Cardiac fibroblast (primary cell): ENCODE data around the gene LRP8.
"Not testable (repeated sequence)": the region's sequence is repeated elsewhere in the genome, so short reads cannot be mapped to it uniquely, and the experiment has no call there.

ENCODE experiments used
- DNase-seq, 2 donors: peaks; one replicate each; pipeline versions ENCODE4 v3.0.0 to v3.0.0-alpha.2; 2010; ENCODE audit warnings: low read depth in 2 of 2
- H3K4me3 ChIP-seq, 2 donors: replicated peaks in 1 of 2; 1 replicate in 1 of 2; 2 replicates in 1 of 2; pipeline ENCODE4 v1.5.1; 2011; ENCODE audit warnings: low read depth in 2 of 2, low read length in 2 of 2, mild to moderate bottlenecking in 2 of 2, moderate library complexity in 1 of 2
- TF ChIP-seq, protein P1 (sequence below): IDR thresholded peaks from one replicate; pipeline ENCODE4 v1.5.1; 2011; ENCODE audit warnings: low read depth, mild to moderate bottlenecking, low read length, inconsistent platforms

Gene LRP8

DNA sequence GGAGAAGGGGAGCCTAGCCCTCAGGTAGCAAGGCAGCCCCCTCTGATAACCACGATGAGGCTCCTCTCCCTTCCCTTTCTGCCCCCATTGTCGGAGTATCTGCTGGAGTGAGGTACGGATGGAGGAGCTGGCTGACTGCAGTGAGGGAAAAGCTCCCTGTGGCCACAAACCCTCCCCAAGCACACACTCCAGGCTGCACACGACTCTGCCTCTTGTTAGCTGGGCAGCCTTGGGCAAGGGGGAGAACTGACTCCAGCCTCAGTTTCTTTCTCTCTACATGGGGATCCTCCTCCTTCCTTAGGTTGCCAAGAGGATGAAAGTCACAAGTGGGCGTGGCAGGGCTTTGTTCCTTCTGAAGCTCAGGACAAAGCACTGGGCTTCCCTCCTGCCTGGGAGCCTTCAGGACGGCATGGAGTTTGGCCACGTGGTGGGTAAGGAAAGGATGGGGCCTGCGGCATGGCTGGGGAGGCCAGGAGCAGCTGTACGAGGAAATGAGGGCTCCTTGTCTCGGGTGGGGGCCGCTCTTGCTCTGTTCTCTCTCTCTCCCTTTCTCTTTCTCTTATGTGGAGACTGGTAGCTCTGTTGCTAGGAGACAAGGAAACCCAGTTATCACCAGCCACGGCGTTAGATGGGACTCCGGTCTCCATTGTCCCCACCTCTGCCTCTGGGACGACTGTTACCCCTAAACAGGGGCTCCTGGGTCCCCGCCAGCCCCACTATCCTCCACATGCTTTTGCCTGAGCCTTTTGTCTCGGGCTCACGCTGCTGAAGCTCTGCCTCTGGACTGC is 39.7 kb downstream of the LRP8 start:
- no peak for DNase-seq
- H3K4me3 ChIP-seq: no peak overlapping the region
- TF ChIP-seq, protein P1, sequence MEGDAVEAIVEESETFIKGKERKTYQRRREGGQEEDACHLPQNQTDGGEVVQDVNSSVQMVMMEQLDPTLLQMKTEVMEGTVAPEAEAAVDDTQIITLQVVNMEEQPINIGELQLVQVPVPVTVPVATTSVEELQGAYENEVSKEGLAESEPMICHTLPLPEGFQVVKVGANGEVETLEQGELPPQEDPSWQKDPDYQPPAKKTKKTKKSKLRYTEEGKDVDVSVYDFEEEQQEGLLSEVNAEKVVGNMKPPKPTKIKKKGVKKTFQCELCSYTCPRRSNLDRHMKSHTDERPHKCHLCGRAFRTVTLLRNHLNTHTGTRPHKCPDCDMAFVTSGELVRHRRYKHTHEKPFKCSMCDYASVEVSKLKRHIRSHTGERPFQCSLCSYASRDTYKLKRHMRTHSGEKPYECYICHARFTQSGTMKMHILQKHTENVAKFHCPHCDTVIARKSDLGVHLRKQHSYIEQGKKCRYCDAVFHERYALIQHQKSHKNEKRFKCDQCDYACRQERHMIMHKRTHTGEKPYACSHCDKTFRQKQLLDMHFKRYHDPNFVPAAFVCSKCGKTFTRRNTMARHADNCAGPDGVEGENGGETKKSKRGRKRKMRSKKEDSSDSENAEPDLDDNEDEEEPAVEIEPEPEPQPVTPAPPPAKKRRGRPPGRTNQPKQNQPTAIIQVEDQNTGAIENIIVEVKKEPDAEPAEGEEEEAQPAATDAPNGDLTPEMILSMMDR: no peak

DNA sequence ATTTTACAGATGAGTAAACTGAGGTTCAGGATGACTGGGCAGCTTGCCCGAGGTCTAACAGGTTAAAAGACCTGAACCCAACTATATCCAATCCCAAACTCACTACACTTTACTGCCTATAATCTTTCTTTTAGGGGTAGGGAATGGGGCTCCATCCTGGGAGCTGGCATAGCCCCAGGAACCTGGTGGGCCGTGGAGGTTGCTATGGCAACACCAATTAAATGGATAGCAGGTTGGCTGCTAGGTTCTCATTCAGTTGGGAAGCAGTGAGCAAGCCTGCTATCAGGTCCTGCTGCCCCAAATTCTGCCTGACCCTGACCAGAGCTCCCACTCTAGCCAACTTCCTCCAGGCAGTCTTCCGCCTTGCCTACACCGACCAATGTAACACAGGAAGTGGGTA is 40.9 kb downstream of the LRP8 start:
- no peak overlapping the region for H3K4me3 ChIP-seq
- DNase-seq: no peak
- TF ChIP-seq, protein P1: no peak

GRCh38 chr1:53285969-53286760 is 41.7 kb downstream of the LRP8 start:
- TF ChIP-seq, protein P1: no peak

GRCh38 chr1:53285546-53285945 is 42.3 kb downstream of the LRP8 start:
- TF ChIP-seq, protein P1: no peak
- no peak overlapping the region for H3K4me3 ChIP-seq
- no peak for DNase-seq

More at GRCh38 chr1:53285969-53286760, 41.7 kb downstream of the LRP8 start:
- H3K4me3 ChIP-seq: no peak overlapping the region
- no peak for DNase-seq

DNA sequence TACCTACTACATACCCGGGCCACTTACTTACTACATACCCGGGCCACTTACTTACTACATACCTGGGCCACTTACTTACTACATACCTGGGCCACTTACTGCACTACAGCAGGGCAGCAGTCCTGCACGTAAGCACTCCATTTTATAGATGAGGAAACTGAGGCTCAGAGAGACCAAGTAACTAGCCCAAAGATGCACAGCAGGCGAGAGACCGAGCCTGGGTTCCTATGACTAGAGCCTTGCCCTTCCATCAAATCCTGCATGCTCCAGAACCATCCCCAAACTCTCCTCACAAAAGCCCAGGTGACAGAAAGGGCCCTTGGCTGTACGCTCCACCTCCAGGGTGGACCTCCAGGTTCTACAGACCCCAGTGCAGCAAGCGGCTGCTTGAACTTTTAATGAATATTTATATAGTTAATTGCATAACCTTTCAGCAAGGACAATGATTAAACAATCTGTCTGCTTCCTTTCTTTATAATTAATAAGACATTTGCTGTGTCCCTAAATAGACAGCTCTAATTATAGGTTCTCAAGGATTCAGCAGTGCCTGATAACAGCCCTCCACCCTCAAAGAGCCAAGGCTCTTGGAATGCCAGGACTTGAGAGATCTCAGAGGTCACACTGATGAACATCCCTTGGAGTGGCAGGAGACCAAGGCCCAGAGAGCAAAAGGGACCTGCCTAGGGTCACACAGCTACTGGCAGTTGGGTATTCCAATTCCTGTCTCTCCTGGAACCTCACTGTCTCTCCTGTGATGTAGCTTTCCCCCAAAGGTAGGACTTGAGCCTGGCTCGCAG is 43.4 kb downstream of the LRP8 start:
- no peak for DNase-seq
- TF ChIP-seq, protein P1: no peak
- H3K4me3 ChIP-seq: no peak overlapping the region

- DNase-seq, H3K4me3 ChIP-seq: not testable (repeated sequence)
These were observed 44.7 kb downstream of the LRP8 start for GRCh38 chr1:53283156-53283555.

DNA sequence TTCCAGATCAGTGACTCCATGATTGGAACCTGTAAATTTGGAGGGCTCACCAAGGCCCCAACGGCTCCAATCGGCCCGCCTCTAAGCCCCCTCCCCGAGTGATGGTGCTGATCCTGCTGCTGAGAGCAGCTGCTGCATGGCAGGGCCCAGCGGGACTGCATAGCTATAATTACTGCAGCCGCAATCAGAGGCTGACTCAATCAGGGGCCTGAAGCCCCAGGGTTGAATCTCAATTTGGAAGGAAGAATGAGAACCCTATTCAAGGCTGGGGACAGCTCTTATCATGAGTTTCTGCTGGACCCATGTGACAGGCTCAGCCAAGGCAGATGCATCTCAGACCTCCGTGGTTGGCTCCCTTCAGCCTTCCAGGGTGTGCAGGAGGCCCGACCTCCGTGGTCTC is 46.7 kb downstream of the LRP8 start:
- TF ChIP-seq, protein P1: no peak
- H3K4me3 ChIP-seq: no peak overlapping the region
- no peak for DNase-seq
